Upper lobe of right lung (tissue), 1 donor: Measurements from ENCODE around the gene RPRD1B. TPM values are rescaled to one million over a fixed set of nuclear protein-coding genes. Genes with fewer than 3 reads are reported as not detected.

Experiments
- ATAC-seq: fragments of 200-7000 bp; cut with Tn5 transposase; one replicate; pipeline ENCODE4 v1.9.1; 2020; ENCODE audit warnings: mild to moderate bottlenecking, moderate library complexity
- DNase-seq: peaks from one replicate; pipeline ENCODE4 v3.0.0-alpha.2; 2020
- H3K27ac ChIP-seq: fragments of 200-600 bp; one replicate; pipeline ENCODE4 v1.8.0; 2022
- H3K27me3 ChIP-seq: fragments of 200-600 bp; one replicate; pipeline ENCODE4 v1.8.0; 2022; ENCODE audit warnings: mild to moderate bottlenecking
- H3K36me3 ChIP-seq: fragments of 200-600 bp; one replicate; pipeline ENCODE4 v1.8.0; 2022
- H3K4me1 ChIP-seq: fragments of 200-600 bp; one replicate; pipeline ENCODE4 v1.8.0; 2022
- H3K4me3 ChIP-seq: fragments of 200-600 bp; one replicate; pipeline ENCODE4 v1.8.0; 2022; ENCODE audit warnings: mild to moderate bottlenecking
- H3K9me3 ChIP-seq: fragments of 200-600 bp; one replicate; pipeline ENCODE4 v1.8.0; 2022
- intact Hi-C: fragments of 100-400 bp; cut with DNase I; formaldehyde crosslinking; loops from one replicate; pipeline ENCODE4 v1.11.0; 2022
- total RNA-seq: library from RNA; stranded (reverse); fragmentation: NEBNext Ultra II Directional; extraction: Animal tissue kit (Norgen Biotek cat#: 25700); gene quantifications from one replicate; pipeline ENCODE4 v1.2.1, GENCODE V29; 2021
- TF ChIP-seq, protein P1 (sequence below): fragments of 200-600 bp; IDR thresholded peaks from one replicate; pipeline ENCODE4 v1.8.0; 2022; ENCODE audit warnings: antibody characterized with exemption
- donor health status: DM: no; HTN: yes; CAD: no; lungs with severe emphysema.

Gene RPRD1B
- total RNA-seq, 1 donor from 2014 or later, result 33.1 TPM

DNA sequence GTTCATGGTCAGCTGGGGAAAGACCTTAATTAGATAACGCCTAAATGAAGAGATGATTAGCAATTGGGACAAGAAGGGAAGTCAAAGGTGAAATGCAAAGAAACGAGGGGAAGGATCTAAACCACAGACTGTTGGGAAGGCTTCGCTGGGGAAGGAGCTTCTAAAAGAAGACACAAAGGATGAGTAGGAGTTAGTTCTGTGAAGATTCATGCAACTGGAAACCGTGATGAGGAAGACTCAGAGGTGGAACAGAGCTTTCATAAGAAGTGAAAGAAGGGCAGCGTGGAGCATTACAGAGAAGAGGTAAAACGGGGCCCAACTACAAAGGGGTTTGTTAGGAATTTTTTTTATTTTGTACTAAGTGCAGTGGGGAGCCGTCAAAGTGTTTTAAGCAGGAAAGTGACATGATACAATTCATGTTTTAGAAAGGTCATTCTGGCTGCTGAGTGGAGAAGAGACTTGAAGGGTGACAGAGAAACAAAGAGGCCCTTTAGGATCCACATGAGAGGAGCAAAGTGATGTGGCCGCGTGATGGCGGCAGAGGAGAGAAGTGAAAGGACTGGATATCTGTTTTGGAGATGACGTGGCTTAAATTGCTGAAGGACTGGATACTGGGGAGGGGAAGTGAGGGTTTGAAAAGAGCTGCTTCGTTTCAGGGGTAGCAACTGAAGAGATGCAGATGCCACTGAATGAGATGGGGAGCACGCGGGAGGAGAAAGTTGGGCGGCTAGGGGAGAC is 33.9 kb upstream of the RPRD1B start:
- intact Hi-C loops, result no loop called here
- TF ChIP-seq, protein P1, sequence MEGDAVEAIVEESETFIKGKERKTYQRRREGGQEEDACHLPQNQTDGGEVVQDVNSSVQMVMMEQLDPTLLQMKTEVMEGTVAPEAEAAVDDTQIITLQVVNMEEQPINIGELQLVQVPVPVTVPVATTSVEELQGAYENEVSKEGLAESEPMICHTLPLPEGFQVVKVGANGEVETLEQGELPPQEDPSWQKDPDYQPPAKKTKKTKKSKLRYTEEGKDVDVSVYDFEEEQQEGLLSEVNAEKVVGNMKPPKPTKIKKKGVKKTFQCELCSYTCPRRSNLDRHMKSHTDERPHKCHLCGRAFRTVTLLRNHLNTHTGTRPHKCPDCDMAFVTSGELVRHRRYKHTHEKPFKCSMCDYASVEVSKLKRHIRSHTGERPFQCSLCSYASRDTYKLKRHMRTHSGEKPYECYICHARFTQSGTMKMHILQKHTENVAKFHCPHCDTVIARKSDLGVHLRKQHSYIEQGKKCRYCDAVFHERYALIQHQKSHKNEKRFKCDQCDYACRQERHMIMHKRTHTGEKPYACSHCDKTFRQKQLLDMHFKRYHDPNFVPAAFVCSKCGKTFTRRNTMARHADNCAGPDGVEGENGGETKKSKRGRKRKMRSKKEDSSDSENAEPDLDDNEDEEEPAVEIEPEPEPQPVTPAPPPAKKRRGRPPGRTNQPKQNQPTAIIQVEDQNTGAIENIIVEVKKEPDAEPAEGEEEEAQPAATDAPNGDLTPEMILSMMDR, result no peak
- Histone ChIP-seq H3K9me3 (no peaks in the 10 kb centered on the region), H3K27ac (no peak overlapping the region), H3K4me1 (peaks cover 5% of the 10 kb centered on the region), H3K27me3 (no peaks in the 10 kb centered on the region), H3K36me3 (peaks cover 97% of the 10 kb centered on the region), H3K4me3 (no peak overlapping the region)
- ATAC-seq (no peak), DNase-seq (no peak)

DNA sequence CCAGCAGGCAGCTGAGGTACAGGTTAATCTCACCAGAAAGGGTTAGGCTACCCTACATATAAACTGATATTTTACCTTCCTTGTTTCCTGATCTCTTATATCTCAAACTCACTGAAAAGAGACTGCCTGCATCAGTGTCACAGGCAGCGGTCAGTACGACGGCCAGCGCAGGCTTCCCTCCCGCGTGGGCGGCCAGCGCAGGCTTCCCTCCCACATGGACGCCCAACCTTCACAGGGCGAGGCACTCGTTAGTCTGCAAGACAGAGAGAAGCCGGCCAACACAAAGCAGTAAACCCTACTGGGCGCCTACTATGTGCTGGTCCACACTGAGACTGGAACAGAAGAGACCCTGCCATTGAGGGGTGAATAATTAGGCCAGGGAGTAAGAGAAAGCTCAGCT is 33.3 kb upstream of the RPRD1B start:
- no peaks in the 10 kb centered on the region for H3K27me3 ChIP-seq
- DNase-seq, result no peak
- H3K4me1 ChIP-seq, result peaks cover under 1% of the 10 kb centered on the region
- no peak overlapping the region for H3K27ac ChIP-seq
- intact Hi-C loops, result no loop called here
- peaks cover 98% of the 10 kb centered on the region for H3K36me3 ChIP-seq
- H3K9me3 ChIP-seq, result no peaks in the 10 kb centered on the region
- no peak for ATAC-seq
- H3K4me3 ChIP-seq, result no peak overlapping the region
- TF ChIP-seq, protein P1, result no peak

DNA sequence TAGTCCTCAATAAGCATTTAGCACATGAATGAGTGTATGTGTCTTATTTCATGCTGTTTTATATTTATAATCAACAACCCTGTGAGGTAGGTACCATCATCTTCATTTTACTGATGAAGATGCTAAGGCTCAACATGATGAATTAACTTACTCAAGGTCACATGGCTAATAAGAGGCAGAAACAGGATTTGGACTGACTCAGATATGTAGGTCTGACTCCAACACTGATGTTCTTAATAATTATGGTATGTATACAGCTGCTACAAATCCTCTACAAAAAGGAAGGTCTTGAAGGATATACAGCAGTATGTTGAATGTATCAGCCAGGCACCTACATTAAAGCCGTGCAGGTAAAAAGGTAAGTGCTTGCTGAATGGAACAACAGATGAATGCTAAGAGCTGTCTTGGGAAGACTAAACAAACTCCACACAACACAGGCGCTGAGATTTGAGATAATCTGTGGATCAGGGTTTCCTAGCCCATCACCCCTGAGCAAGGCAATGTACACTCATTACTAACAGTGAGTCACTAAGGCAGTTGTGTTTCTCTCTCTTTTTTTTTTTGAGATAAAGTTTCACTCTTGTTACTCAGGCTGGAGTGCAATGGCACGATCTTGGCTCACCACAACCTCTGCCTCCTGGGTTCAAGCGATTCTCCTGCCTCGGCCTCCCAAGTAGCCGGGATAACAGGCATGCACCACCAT is 32.2 kb upstream of the RPRD1B start:
- TF ChIP-seq, protein P1, result no peak
- Histone ChIP-seq H3K4me3 (no peak overlapping the region), H3K36me3 (peaks cover 89% of the 10 kb centered on the region), H3K27ac (no peak overlapping the region), H3K9me3 (no peaks in the 10 kb centered on the region), H3K4me1 (no peaks in the 10 kb centered on the region), H3K27me3 (no peaks in the 10 kb centered on the region)
- DNase-seq, result no peak
- intact Hi-C loops, result no loop called here
- no peak for ATAC-seq

DNA sequence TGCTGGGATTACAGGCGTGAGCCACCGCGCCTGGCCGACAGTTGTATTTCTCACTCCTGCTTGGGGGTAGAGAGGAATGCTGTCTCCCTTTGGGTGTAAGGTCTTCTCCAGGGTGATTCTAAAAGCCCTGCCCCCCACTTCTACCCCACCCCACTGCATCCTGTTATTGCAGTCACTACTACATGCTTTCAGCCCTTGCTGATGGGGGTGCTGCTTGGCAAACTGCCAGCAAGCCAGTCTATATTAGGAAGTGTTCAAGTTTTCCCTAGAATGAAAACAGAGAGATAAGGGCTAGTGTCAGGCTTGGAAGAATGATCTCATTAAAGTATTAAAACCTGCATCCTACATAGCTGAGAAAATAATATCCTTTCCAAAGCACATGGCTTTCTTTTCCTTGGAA is 31.6 kb upstream of the RPRD1B start:
- DNase-seq (no peak), ATAC-seq (no peak)
- Histone ChIP-seq H3K4me3 (no peak overlapping the region), H3K36me3 (peaks cover 86% of the 10 kb centered on the region), H3K27me3 (no peaks in the 10 kb centered on the region), H3K9me3 (no peaks in the 10 kb centered on the region), H3K27ac (no peak overlapping the region), H3K4me1 (no peaks in the 10 kb centered on the region)
- TF ChIP-seq, protein P1, result no peak
- intact Hi-C loops, result no loop called here

DNA sequence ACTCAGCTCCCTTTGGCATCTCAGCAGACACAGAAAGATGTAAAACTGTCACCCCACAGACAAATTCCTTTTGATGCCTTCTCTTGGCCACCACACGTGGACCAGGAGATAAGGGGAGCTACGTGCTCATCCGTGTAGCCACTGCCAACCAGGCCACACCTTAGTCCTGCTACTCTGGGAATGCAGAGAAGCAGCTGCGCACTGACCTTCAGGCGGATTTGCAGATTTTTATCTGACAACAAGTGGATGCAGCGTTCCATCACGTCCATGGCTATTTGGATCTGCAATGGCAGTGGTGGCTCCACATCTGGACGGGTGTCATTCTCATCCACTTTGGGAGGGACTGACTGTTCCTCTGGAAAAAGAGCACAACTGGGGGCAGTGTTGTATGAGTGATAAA is 31.1 kb upstream of the RPRD1B start:
- intact Hi-C loops, result no loop called here
- no peak overlapping the region for H3K4me3 ChIP-seq
- ATAC-seq (no peak), DNase-seq (no peak)
- no peaks in the 10 kb centered on the region for H3K9me3 ChIP-seq
- no peaks in the 10 kb centered on the region for H3K27me3 ChIP-seq
- TF ChIP-seq, protein P1, result no peak
- H3K4me1 ChIP-seq, result no peaks in the 10 kb centered on the region
- H3K27ac ChIP-seq, result no peak overlapping the region
- peaks cover 86% of the 10 kb centered on the region for H3K36me3 ChIP-seq
